HFFc6 (cell line): ENCODE measurements around the gene GNGT2. TPM values are rescaled to one million over a fixed set of nuclear protein-coding genes. Genes with fewer than 3 reads are reported as not detected.
"Not testable (repeated sequence)": the region's sequence is repeated elsewhere in the genome, so short reads cannot be mapped to it uniquely, and the experiment has no call there.

Experiments
- DNase-seq: peaks from one replicate; pipeline ENCODE4 v3.0.0-alpha.2; 2018
- H3K27ac Mint-ChIP-seq: 2 replicates; pipeline ENCODE4 v1.8.0; 2020; ENCODE audit warnings: mild to moderate bottlenecking, mixed read lengths
- H3K27me3 Mint-ChIP-seq: 2 replicates; pipeline ENCODE4 v1.8.0; 2021; ENCODE audit warnings: mild to moderate bottlenecking, moderate library complexity, mixed read lengths; ENCODE audit not compliant: insufficient read depth
- H3K36me3 Mint-ChIP-seq: 2 replicates; pipeline ENCODE4 v1.8.0; 2021; ENCODE audit warnings: low read depth, mixed read lengths
- H3K4me1 Mint-ChIP-seq: 2 replicates; pipeline ENCODE4 v1.8.0; 2020; ENCODE audit warnings: low read depth, mixed read lengths
- H3K4me3 Mint-ChIP-seq: 2 replicates; pipeline ENCODE4 v1.8.0; 2020; ENCODE audit warnings: mild to moderate bottlenecking, moderate library complexity, mixed read lengths
- H3K9me3 Mint-ChIP-seq: 2 replicates; pipeline ENCODE4 v1.8.0; 2020; ENCODE audit warnings: mild to moderate bottlenecking, mixed read lengths
- total RNA-seq, 6 experiments: library from RNA; stranded (reverse); fragmentation: NEBNext Ultra II Directional; extraction: Animal tissue kit (Norgen Biotek cat#: 25700); gene quantifications; 2 replicates in 1 of 6; 3 replicates in 5 of 6; pipeline ENCODE4 v1.2.3, GENCODE V29; 2021
- TF ChIP-seq, protein P1 (sequence below): fragments of 200-600 bp; sonication (generic); IDR thresholded peaks from 2 replicates; pipeline ENCODE4 v1.5.0; 2021; ENCODE audit warnings: antibody characterized with exemption, mild to moderate bottlenecking

GNGT2 gene
- total RNA-seq, 6 experiments from 2014 or later = not detected

DNA sequence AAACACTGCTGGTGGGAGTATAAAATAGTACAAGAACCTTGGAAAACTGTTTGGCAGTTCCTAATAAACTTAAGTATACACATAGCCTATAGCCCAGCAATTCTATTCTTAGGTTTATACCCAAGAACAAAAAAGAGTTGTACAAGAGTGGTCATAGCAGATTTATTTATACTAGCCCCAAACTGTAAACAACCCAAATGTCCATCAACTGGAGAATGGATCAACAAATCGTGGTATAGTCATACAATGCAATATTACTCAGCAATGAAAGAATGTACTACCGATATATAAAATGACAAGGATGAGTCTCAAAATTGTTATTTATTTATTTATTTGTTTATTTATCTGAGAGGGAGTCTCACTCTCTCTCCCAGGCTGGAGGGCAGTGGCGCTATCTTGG is 23.1 kb downstream of the GNGT2 start:
- Mint-ChIP-seq H3K27ac (no peak overlapping the region), H3K27me3 (peaks cover 17% of the 10 kb centered on the region), H3K9me3 (peaks cover 34% of the 10 kb centered on the region), H3K4me1 (peaks cover 12% of the 10 kb centered on the region), H3K36me3 (peaks cover 17% of the 10 kb centered on the region), H3K4me3 (no peak overlapping the region)
- TF ChIP-seq, protein P1, sequence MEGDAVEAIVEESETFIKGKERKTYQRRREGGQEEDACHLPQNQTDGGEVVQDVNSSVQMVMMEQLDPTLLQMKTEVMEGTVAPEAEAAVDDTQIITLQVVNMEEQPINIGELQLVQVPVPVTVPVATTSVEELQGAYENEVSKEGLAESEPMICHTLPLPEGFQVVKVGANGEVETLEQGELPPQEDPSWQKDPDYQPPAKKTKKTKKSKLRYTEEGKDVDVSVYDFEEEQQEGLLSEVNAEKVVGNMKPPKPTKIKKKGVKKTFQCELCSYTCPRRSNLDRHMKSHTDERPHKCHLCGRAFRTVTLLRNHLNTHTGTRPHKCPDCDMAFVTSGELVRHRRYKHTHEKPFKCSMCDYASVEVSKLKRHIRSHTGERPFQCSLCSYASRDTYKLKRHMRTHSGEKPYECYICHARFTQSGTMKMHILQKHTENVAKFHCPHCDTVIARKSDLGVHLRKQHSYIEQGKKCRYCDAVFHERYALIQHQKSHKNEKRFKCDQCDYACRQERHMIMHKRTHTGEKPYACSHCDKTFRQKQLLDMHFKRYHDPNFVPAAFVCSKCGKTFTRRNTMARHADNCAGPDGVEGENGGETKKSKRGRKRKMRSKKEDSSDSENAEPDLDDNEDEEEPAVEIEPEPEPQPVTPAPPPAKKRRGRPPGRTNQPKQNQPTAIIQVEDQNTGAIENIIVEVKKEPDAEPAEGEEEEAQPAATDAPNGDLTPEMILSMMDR = no peak
- no peak for DNase-seq

DNA sequence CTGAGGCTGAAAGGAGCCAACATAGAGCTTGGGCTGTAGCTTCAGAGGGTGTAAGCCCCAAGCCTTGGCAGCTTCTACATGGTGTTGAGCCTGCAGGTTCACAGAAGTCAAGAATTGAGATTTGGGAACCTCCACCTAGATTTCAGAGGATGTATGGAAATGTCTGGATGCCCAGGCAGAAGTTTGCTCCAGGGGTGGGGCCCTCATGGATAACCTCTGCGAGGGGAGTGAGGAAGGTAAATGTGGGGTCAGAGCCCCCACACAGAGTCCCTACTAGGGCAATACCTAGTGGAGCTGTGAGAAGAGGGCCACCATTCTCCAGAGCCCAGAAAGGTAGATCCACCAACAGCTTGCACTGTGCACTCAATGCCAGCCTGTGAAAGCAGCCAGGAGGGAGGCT is 25.0 kb downstream of the GNGT2 start:
- Mint-ChIP-seq H3K36me3 (peaks cover 17% of the 10 kb centered on the region), H3K27me3 (peaks cover 12% of the 10 kb centered on the region; the same call in 1 of the 2 replicates), H3K9me3 (peaks cover 37% of the 10 kb centered on the region)
- H3K27ac Mint-ChIP-seq, H3K4me1 Mint-ChIP-seq, H3K4me3 Mint-ChIP-seq, DNase-seq: not testable (repeated sequence)

DNA sequence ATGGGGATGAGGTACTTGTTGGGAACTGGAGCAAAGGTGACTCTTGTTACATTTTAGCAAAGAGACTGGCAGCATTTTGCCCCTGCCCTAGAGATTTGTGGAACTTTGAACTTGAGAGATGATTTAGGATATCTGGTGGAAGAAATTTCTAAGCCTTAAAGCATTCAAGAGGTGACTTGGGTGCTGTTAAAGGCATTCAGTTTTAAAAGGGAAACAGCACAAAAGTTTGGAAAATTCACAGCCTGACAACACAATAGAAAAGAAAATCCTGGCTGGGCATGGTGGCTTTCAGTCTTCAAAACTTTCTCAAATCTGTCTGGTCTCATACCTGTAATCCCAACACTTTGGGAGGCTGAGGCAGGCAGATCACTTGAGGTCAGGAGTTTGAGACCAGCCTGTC is 25.9 kb downstream of the GNGT2 start:
- not testable (repeated sequence) for H3K27ac Mint-ChIP-seq, DNase-seq, H3K4me3 Mint-ChIP-seq, H3K4me1 Mint-ChIP-seq
- Mint-ChIP-seq H3K27me3 (peaks cover 12% of the 10 kb centered on the region; the same call in 1 of the 2 replicates), H3K36me3 (peaks cover 17% of the 10 kb centered on the region), H3K9me3 (peaks cover 37% of the 10 kb centered on the region)

DNA sequence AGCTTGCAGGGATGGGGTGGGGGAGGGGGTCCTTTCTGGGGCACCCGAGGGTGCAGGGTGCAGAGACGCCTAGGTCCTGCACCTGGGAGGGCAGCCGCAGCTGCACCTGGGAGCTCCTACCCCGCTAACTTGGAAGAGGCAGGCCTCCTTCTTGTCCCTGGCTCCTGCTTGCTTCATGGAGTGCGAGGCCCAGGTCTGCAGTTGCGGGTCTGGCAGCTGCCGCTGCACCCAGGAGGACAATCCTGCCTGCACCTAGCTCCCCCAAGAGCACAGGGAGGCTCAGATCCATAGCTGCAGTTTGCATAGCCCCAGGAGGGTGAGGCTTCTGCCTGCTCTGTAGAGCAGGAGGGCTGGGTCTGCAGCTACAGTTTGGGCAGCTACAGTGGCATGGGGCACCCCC is 26.6 kb downstream of the GNGT2 start:
- Mint-ChIP-seq H3K4me1 (no peaks in the 10 kb centered on the region), H3K9me3 (peaks cover 37% of the 10 kb centered on the region), H3K27me3 (peaks cover 10% of the 10 kb centered on the region; the same call in 1 of the 2 replicates), H3K4me3 (no peak overlapping the region), H3K27ac (no peak overlapping the region), H3K36me3 (peaks cover 17% of the 10 kb centered on the region)
- TF ChIP-seq, protein P1 = no peak
- no peak for DNase-seq

DNA sequence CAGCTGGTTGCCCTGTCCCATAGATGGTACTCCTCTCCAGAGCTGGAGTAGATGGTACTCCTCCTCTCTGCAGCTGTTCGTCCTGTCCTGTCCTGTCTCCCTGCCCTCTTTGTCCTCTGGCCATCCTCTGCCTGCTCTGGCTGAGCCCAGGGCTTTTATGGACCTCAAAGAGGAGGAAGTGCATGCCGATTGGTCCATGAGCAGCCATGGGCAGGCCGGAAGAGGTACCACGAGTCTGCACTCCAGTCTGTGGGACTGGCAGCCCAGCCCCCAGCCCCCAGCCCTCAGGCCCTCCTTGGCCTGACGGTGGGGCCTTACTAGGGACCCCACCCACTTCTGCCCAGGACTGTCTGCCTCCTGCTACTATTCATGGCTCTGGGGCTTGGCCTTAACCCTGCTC is 27.0 kb downstream of the GNGT2 start:
- Mint-ChIP-seq H3K4me1 (no peaks in the 10 kb centered on the region), H3K36me3 (peaks cover 17% of the 10 kb centered on the region), H3K27me3 (peaks cover 7% of the 10 kb centered on the region; the same call in 1 of the 2 replicates), H3K4me3 (no peak overlapping the region), H3K9me3 (peaks cover 37% of the 10 kb centered on the region), H3K27ac (no peak overlapping the region)
- no peak for DNase-seq
- TF ChIP-seq, protein P1 = no peak

DNA sequence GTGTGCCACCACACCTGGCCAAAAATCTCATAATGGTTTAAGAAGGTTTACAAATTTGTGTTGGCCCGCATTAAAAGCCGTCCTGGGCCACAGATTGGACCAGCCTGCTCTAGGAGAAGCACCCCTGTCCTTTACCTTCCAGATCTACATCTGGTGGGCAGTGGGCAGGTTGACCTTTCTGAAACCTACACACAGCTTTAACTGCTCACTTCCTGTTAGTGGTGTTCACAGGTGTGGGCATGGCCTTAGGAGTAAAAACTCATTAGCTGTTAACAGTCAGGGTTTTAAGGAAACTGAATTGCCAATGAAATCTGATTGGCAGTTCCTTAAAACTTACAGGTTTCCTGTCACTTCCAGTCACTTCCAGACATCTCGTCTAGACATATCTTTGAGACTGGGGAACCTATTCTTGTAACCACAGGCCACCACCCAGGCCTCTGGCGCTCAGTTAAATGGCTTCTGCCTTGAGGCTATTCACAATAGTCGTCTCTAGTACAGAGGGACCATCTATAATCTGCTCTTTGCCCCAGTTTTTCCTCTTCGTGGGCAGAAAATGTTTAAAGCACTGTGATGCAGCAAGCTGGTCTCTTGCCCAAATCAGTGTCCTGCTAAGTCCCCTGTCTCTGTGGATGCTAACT is 29.3 kb downstream of the GNGT2 start:
- Mint-ChIP-seq H3K36me3 (peaks cover 25% of the 10 kb centered on the region), H3K9me3 (peaks cover 47% of the 10 kb centered on the region), H3K4me3 (no peak overlapping the region), H3K27ac (no peak overlapping the region), H3K4me1 (no peaks in the 10 kb centered on the region), H3K27me3 (peaks cover 7% of the 10 kb centered on the region)
- DNase-seq = no peak
- TF ChIP-seq, protein P1 = no peak
